NAMALWA (cell line): ENCODE results near the gene MGAT5.
A peak's percentile ranks its signal among the peaks of the same experiment; 100 is the strongest.

Source experiments
- DNase-seq: peaks from one replicate; pipeline ENCODE4 v3.0.0-alpha.2; 2015; ENCODE audit warnings: low spot score

MGAT5 gene

DNA sequence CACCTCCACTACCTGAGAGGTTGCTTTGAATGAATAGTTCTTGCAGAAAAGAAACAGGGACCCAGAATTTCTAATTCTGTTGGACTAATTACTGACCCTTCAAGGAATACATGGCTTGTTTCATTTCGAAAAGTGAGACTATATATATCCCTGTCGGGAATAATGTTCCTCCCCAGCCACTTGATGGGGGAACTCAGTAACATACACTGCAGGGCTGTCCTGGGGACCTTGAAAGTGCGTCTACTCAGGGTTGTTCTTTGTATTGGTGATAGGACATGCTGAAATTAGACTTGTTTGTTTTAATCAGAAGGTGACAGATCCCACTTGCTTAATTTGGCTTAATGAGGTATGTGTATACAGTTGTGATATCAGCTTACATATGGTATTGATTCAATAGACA, 25.5 kb downstream of the MGAT5 start:
- DNase-seq = no peak

DNA sequence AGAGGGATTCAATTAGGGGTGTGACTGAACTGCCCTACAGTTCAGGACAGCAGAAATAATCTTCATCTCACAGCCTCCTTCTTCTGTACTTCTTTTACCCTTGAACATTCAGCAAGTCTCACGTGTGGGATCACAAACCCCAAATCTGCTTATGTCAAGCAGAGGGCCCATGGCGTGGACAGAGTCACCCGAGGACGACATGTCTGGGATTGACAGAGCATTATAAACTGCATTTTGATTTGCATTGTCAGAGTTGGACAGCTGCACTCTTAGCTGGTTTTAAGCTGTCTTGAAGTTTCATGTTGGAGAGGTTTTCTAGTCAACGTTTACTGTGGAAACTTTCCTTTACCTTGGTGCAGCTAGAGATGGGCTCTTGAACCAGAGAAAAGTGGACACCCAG, 26.4 kb downstream of the MGAT5 start:
- peak; percentile 19 for DNase-seq

DNA sequence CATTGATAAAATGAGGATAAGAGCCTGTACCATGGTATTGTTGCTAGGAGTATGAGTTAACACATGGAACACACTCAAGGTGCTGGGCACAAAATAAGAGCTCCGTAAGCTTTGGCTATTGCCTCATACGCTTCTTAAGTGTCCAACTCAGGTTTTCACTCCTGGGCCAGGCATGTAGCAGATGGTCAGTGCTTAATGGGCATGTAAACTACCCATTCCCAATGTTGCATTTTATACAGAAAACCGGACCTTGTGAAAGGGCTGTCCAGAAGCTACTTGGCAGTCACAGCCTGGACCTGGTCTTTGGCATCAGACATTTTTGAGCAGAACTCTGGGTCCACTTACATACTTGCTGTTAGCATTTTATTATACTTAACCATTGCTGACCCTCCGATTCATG, 26.9 kb downstream of the MGAT5 start:
- no peak for DNase-seq

DNA sequence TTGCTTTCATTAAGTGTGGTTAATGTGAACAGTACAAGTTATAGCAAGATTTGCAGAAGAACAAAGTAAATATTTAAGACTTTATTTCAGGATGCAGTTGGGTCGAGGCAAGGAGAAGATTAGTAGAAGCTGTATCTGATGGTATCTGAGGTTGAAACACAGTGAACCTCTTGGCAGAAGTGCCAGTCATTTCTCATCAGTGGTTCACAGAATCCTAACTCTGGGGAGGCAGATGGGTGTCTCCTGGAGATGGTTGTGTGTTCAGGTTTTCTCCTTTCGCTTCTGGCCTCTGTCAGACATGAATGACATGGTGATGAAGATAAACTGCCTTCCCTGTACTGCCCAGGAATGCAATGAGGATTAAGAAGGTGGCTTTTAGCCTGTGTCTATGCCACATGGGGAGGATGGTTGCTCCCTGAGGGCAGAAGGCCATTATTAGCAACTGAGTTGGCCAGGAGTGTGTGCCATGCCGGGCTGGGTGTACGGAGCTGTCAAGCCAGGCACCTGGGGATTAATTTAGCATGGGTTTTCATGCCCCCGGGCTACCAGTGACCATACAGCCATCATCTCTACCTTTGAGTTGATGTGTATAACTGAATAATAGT, 28.0 kb downstream of the MGAT5 start:
- DNase-seq = no peak

DNA sequence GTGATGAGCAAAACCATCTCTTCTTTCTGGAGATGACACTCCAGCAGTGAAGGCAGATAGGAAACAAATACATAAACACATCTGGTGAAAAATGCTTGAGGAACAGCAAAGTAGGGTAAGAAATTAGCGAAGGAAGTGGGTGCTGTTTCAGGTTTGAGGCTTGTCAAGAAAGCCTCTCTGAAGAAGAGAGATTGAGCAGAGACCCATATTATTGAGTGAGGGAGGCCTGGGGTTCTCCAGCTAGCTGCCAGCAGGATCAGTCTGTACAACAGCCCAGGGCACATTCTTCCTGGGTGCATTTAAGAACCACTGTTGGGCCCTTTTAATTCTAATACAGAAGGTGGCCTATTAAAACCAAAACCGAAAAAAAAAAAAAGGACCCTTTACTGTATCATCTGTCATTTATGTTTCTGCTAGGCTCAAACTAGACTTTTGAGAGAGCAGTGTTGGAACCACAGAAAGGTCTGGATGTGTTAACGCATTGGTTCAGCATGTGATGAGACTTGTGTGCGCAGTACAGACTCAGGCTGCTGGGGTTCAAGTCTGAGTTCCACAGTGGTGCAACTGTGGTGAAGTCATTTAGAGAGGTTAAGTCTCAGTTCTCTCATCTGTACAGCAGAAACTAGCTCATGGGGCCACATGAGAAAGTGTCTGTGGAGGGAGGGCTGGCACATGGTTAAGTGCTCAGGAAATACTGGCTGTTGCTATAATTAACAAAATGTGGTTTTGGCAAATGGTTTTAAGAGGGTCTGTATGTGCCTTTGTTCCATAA, 28.9 kb downstream of the MGAT5 start:
- peak; percentile 43 for DNase-seq

DNA sequence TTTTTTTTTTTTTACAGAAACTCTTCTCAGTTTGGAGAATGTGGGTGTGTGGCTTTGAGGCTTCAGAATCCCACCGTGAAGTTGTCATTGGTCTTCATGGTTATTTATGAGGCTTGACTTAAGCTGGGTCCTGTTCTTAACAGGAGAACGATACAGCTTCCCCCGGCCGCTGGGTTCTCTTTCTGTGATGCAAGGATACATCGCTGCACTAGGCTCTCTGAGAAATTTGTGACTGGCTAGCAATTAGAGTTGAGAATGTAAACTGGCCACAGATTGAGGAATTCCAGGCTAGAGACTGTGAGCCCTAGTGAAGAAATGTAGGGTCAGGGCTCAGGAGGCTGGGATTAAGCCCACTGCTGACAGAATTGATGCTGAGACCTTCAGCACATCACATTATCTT, 29.8 kb downstream of the MGAT5 start:
- no peak for DNase-seq

DNA sequence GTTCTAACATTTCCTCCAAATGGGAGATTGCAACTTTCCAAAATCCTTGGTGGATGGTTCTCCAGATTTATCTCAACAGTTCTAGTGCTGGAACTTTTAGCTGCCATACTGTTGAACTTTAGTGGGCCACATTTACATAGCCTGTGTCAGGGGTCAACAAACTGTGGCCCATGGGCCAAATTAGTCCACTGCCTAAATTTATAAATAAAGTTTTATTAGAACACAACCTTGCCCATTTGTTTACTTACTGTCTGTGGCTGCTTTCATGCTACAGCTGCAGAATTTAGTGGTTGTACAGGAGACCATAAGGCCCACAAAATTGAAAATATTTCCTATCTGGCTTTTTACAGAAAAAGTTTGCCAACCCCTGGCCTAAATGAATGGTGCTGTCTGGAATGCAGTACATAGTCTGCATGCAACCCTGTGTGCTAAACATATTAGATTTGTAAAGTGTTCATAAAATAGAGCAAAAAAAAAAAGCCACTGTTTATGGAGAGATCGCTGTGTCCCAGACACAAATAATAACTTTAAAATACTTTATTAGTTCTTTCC, 30.3 kb downstream of the MGAT5 start:
- DNase-seq = peak; percentile 13

DNA sequence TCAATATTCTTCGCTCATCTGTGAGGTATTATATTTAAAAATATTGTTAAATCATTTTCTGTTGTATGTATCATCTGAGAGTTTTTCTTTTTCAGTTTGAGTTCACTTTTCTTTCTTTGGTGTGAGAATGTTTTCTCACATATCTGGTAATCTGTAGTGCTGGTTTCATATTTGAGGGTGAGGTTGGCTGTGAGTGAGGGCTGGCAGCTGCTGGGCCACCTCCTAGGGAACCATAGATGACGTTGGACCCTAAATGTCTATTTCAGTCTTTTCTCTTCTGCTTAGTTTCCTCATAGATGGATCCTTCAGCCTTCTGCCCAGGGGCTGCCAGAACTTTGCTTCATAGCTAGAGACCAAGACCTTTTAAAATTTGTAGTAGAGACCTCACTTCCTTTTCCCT, 33.5 kb downstream of the MGAT5 start:
- DNase-seq = peak; percentile 13

DNA sequence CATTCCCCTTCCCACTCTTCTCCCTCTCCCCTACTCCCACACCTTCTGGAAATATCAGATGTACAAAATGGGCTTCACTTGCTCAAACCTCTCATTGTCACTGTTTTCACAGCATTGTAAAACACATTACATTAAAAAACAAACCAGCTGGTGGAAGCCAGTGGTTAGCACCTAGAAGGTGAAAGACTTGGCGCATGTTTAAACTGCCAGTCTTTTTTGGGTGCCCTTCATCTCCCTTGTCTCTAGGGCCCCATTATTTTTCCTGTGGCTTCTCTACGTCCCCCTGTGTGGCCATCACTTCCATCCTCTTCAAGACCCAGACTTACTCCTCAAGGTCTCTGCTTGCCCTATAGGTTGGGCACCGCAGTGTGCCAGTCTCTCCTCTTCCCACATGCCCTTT, 34.9 kb downstream of the MGAT5 start:
- no peak for DNase-seq

DNA sequence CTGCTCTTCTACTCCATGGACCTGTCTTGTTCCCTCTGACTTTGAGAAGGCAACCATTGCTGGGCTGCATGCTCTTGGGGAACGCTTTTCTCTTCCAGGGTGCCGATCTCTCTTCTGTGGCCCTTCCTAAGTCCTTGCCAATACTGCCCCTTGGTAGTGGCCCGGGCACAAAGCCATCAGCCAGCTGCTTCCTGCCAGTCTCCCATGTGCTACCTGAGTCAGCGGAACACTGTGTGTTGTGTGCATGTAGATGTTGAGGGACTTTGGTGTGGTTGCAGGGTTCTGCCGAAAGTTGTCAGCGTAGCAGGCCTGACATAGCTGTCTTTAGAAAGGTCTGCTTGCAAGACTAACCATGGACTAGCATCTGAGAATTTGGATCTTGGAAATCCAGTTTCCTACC, 35.4 kb downstream of the MGAT5 start:
- no peak for DNase-seq

DNA sequence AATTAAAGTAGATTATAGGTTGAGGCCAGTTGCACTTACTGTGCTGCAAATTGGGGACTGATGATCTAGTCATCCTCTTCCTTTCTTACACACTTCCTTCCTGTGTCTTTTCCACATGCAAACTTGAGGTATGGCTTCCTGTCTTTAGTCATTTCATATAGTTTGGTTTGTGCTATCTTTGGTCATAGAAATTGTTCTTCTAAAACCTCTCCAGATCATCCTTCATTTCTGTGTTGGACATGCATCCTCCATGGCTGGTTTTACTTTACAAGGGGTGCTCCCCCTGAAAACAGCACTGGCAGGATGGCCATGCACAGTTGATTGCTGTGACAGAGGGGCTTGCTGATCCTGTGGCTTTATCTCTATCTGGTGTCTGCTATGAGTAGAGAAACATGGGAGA, 36.5 kb downstream of the MGAT5 start:
- DNase-seq = peak; percentile 9

DNA sequence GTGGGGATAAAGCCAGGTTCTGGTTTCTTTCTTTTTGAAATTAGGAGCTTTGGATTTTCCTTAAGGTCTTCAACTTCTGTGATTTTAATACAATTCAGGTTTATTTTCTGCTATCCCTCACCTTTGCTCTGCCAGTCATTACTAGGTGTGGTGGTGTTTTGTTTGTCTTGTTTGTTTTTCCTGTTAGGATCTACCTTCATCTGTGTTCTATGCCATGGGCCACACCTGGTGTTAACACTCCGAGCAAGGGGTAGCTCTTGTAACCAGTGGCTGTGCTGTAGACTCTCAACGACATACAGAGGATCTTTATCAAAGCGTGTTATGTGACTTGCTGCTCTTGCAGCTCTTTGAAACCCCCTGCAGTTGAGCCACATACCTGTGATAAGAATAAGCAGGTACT, 38.6 kb downstream of the MGAT5 start:
- DNase-seq = no peak

DNA sequence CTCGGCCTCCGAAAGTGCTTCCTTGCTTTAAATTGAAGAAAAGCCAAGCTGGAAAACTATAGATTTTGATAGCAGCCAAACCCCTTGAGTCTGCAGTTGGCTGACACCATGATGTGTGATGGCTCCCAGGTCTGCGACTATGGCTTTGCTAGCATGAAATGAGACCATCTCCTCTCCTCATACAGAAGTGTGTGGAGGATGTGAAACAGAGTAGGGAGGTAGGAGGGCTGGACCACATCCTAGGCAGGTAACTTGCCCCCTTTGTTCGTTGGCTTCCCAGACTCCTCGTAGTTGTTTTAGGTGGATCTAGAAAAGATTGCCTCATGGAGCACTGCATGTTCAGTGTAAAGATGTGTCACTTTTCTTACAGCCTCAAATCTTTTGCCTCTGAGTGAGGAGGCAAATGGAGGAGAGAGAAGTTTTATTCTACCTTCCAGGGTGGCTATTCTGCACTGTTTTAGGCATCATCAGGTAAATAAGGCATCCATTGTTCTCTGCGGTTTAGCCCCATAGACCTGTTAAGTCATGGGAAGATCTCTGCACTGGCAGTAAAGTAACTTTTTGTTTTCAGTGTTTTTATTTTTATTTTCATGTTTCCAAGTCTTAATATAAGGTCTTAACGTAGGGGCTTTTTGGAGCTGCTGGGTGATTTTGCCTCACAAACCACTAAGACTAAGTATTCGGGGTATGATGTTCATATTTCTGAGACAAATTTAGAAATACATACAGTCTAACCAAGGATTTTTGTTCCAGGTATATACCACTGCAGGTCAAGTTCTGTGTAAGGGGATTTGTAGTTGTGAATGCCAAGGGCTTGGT, 40.1 kb downstream of the MGAT5 start:
- no peak for DNase-seq

DNA sequence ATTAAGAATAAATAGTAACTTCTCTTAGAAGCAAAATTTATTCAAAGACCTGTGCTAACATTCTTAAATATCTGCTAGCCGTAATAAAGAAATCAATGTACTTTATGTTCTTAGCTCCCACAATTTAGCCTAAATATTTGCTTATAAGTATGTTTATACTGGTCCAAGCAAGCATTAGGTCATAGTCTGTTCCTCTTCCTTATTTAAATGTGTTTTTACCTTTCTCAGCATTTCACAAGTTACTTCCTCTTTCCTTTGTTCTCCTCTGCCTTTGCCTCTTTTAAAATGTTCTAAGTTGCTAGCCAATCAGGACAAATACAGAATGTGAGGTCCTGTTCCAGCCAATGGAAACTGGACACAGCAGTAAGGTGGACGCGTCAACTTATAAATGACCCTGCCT, 40.7 kb downstream of the MGAT5 start:
- DNase-seq = peak; percentile 53

DNA sequence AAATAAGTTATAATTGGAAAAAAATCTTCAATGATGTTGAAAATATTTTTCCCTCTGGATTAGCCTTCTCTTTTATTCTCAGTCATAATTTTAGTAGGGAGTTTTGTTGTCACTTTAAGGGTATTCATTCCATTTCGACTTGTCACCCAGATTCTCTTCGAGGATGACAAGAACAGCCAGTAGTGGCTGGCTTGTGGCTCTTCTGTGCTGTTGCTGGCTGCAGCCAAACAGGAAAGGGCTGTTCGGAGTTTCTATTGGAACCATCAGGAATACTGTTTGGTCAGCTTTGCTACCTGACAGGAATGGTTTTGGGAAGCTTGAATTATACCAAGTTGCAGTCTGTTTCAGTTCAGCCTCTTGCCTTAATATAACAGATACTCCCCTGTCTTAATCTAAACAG, 41.6 kb downstream of the MGAT5 start:
- no peak for DNase-seq

DNA sequence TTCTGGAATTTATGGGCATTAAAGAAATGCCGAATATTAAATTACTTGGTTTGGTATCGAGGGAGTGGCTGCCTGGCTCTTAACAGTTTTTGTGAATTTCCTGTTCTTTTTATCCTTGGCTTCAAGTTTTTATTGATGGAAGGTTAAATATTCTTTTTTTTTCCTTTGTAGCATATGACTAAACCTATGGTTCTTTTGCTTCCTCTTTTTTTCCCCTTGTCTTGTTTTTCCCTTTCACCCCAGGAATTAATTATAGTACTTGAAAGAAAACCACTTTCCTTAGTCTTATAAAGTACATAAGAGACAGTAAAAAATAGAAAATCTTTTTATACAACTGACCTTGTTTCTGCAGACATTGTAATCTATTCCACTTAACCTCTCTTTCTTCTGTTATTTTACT, 42.4 kb downstream of the MGAT5 start:
- no peak for DNase-seq

DNA sequence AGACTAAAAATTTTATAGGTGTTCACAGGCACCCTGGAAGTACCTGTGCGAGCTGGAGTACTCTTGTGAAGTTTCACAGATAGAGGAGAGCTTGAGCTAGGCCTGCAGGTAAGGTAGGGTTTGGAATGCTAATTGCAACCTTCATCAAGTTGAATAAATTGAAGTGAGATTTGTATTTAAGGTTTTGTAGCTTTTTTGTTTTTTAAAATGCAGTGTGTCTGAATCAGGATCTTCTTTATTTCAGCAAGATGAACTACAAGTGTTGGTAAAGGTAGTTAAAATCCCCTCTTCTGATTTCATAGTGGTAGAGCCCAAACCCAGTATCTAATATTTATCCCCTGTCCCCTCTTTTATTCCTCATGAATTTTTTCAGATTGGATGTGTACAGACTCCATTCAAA, 45.5 kb downstream of the MGAT5 start:
- no peak for DNase-seq

DNA sequence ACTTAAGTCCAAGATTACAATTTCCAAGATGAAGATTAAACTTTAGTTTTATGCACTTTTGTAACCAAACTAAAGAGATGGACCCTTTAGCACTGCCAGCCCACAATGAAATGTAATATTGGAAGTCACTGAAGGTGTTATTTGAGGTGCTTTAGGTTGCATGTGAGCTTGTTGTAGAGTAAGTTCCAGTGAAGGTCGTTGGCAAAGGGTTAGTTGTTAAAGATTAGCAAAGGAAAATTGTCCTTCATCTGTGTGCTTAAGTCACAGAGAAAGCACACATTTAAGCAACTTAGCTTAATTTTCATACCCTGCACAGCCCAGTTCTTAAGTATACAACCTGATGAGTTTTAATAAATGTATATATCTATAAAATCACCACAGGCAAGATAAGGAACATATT, 46.7 kb downstream of the MGAT5 start:
- no peak for DNase-seq

DNA sequence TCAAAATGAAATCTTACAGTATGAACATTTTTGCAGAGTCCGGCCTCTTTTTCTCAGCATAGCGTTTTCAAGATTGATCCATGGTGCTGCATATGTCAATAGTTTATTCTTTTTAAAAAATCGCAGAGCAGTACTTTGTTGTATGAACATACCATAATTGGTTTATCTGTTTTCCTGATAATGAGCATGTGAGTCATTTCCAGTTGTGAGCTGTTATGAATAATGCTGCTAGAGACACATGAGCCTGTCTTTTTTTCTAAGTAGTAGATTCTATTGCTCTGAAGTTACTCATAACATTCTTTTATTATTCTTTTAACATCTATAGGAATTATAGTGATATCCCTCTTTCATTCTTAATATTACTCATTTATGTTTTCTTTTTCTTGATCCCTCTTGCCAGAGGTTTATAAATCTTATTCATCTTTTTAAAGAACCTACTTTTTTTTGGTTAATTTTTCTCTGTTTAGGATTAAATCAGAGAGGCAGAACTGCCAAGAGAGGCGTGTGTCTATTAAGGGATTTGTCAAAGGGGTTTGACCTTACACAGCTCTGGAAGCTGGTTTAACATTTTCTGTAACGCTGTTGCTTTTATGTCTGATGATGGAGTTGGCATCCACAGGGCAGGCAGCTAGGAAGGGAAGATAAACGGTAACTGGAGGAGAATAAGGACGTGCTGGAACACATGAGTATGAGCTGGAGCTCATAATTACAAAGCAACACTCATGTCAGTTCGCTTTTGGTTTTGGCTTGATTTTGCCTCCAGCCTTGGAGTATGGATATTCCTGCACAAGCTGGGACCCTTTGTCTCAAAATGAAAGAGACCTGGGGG, 47.4 kb downstream of the MGAT5 start:
- DNase-seq = no peak

DNA sequence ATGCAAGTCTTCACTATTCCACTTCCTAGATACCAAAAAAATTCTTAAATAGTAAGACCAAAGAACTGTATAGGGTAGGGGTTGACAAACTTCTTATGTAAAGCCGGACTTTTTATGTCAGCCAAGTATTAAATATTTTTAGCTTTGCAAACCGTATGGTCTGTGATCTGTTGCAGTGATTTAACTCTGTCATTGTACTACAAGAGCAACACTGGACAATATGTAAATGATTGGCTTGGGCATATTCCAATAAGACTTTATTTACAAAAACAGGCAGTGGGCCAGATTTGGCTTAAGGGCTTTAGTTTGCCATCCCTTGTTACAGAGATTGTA, 48.0 kb downstream of the MGAT5 start:
- no peak for DNase-seq

DNA sequence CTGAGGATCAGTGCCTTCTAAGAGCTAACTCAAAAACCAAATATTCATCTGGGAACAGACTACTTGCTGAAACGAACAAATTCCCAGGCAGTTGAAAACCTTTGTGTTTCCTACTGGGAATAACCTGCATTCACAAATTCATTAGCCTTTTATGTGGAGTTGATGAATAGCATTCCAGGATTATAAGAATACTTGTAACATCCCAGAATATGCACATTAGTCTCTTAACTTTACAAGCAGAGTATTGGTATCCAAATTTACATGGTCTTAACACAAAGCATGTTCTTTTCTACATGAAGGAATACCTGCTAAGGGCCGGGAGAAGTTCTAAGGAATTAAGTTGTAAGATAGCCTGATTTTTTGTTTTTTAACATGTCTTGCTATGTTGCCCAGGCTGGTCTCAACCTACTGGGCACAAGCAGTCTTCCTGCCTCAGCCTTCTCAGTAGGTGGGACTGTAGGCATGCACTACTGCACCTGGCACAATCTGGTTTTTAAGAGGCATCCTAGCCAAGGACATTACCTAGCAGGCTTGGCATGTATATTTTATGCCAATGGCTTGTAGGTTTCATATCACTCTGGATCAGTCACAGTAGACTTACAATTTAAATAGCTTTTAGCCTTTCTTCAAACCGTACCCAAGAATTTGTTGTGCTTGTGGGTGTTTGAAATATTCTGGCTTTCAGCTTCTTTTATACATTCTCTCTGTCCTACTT, 50.7 kb downstream of the MGAT5 start:
- DNase-seq = no peak

DNA sequence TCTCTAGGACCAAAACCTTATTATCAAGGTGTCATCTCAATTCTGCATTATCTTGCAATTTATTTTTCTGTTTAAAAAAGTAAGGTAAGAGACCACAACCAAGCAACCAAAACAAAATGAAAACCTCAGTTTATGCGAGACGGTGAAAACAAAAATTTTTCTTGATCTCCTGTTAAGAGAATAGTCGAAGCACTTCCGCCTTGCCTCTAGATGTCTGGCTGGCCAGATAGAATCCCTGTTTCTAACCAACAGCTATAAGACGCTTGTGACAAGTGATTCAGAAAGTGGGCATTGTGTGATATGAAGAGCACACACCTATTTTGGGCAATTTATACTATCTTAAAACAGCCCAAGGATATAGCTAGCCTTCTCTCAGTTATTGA, 51.2 kb downstream of the MGAT5 start:
- no peak for DNase-seq
